Activated CD4-positive, alpha-beta memory T cell treated with anti-CD3 and anti-CD28 coated beads, Interleukin-2, amount 10 ng/mL, durations not matched to agents 7 days and 5 days (primary cell): ENCODE measurements around the gene AP3S1. TPM values are rescaled to one million over a fixed set of nuclear protein-coding genes. Genes with fewer than 3 reads are reported as not detected.
"Not testable (repeated sequence)": the region's sequence is repeated elsewhere in the genome, so short reads cannot be mapped to it uniquely, and the experiment has no call there.

Experiments used
- CTCF ChIA-PET: fragments of 350-600 bp; sonication (Branson Sonifier 250); formaldehyde crosslinking; loops from one replicate; lab custom pipeline; 2021; ENCODE audit warnings: antibody characterized with exemption, inconsistent platforms; lab: Charles Lee
- POLR2A ChIA-PET: fragments of 350-600 bp; sonication (Branson Sonifier 250); formaldehyde crosslinking; loops from one replicate; lab custom pipeline; 2021; ENCODE audit warnings: antibody characterized with exemption; lab: Charles Lee
- DNase-seq: peaks from one replicate; pipeline ENCODE4 v3.0.0-alpha.2; 2020
- H3K27ac Mint-ChIP-seq: one replicate; pipeline ENCODE4 v1.8.0; 2021; ENCODE audit warnings: mild to moderate bottlenecking, mixed read lengths
- H3K27me3 Mint-ChIP-seq: one replicate; pipeline ENCODE4 v1.8.0; 2021; ENCODE audit warnings: mixed read lengths
- H3K36me3 Mint-ChIP-seq: one replicate; pipeline ENCODE4 v1.8.0; 2021; ENCODE audit warnings: low read depth, mixed read lengths
- H3K4me1 Mint-ChIP-seq: one replicate; pipeline ENCODE4 v1.8.0; 2021; ENCODE audit warnings: mixed read lengths
- H3K4me3 Mint-ChIP-seq: one replicate; pipeline ENCODE4 v1.8.0; 2021; ENCODE audit warnings: mild to moderate bottlenecking, mixed read lengths
- H3K9me3 Mint-ChIP-seq: one replicate; pipeline ENCODE4 v1.8.0; 2021; ENCODE audit warnings: mixed read lengths
- total RNA-seq, 2 experiments: library from RNA; stranded (reverse); gene quantifications; one replicate each; pipeline ENCODE4 v1.2.3, GENCODE V29; 2021

AP3S1 gene
- total RNA-seq, 2 experiments from 2014 or later, result 73.5 to 87.0 TPM

DNA sequence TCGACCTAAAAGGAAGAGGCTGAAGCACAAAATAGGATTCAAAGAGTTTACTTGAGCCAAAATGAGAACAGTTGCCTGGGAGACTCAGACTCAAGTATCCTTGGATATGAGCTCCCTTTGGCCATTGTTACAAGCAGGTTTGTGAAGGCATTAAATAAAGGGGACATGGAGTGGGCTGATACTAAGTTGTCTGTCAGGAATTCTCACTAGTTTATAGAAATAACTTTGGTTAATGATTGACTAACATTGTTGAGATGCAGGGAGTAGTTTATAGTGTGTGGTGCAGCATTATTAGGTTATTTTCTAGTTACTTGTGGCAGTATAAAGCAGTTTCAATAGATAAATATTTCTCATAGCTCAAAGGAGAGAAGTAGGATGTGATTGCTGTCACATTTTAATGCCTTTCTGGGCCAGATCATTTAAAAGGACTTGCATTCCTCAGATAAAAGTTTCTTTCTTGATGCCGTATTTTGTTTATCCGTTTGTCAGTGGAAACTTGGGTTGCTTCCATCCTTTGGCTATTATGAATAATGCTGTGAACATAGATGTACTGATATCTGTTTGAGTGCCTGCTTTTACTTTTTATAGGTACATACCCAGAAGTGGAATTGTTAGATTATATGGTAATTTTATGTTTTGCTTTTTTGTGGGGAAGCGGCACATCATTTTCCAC is 9.1 kb downstream of the AP3S1 start:
- H3K4me3 Mint-ChIP-seq, result no peak overlapping the region
- ChIA-PET CTCF (no interaction called here), POLR2A (interaction anchor here (2.1 kb wide), 1 partner anchor 10 kb away, joined by 8 read pairs; the partner anchor contains the start of genes AP3S1 and ATG12)
- no peaks in the 10 kb centered on the region for H3K27me3 Mint-ChIP-seq
- H3K27ac Mint-ChIP-seq, result no peak overlapping the region
- peaks cover 12% of the 10 kb centered on the region for H3K36me3 Mint-ChIP-seq
- no peak for DNase-seq
- no peaks in the 10 kb centered on the region for H3K4me1 Mint-ChIP-seq
- H3K9me3 Mint-ChIP-seq, result peaks cover 12% of the 10 kb centered on the region

DNA sequence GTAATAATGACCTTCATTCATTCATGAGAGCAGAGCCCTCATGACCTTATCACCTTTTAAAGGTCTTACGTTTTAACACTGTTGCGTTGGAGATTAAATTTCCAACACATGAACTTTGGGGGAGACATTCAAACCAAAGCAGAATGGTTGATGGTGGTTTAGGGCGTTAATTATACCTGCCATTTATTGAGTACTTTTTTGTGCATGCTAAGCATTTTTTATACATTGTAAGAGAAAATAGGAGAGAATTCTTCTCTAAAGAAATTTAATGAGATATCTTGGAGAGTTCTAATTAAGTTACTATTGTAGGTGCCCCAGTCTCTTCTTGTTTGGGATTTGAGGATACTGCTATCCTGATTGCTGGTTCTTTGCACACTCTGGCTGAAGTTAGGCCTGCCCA is 12.4 kb downstream of the AP3S1 start:
- POLR2A ChIA-PET, result no interaction called here
- no peak overlapping the region for H3K27ac Mint-ChIP-seq
- H3K4me3 Mint-ChIP-seq, result no peak overlapping the region
- peaks cover 12% of the 10 kb centered on the region for H3K9me3 Mint-ChIP-seq
- H3K27me3 Mint-ChIP-seq, result no peaks in the 10 kb centered on the region
- H3K4me1 Mint-ChIP-seq, result peaks cover 13% of the 10 kb centered on the region
- no peak for DNase-seq
- H3K36me3 Mint-ChIP-seq, result peaks cover 12% of the 10 kb centered on the region
- CTCF ChIA-PET, result no interaction called here

DNA sequence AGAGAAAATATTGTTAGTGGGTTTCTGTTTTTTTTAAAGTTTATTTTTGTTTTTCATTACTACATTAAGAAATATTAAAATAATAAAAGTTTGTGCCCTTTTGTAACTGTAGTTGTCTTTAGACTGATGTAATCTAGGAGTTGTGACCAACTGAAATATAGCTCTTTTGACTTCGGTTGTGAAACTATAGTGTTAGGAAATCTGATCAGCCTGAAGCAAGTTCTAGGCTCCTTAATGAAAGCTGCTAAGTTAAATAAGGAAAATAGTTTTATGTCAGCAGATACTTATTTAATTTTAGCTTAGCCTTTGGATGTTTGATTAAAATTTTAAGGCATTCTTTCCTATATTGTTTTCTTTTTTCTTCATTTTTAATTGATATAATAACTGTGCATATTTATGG is 14.2 kb downstream of the AP3S1 start:
- ChIA-PET CTCF (interaction anchor here (1.1 kb wide), 1 partner anchor 10 kb away, joined by 3 read pairs; no protein-coding TSS in a partner anchor), POLR2A (interaction anchor here (1.0 kb wide), 1 partner anchor 13 kb away, joined by 4 read pairs; no protein-coding TSS in a partner anchor)
- DNase-seq, result no peak
- Mint-ChIP-seq H3K27me3 (no peaks in the 10 kb centered on the region), H3K4me3 (no peak overlapping the region), H3K27ac (no peak overlapping the region), H3K4me1 (peaks cover 13% of the 10 kb centered on the region), H3K9me3 (peaks cover 12% of the 10 kb centered on the region), H3K36me3 (peaks cover 12% of the 10 kb centered on the region)

DNA sequence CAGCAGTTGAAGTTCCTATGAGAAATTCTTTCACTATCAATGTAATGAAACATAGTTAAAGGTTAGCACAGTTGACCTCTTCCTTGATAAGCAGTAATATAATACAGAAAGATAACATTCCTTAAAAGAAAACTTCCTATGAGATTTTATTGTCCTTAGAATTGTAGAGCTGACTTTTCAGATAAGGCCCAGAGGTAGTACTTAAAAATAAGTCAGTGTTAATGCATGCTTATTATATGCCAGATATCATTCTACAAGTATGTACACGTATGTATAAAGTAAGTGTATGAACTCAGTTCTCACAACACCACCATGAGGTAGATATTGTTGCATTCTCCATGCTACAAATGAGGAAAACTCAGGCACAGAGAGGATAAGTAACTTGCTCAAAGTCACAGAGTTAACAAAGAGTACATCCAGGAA is 15.3 kb downstream of the AP3S1 start:
- CTCF ChIA-PET, result no interaction called here
- peaks cover 15% of the 10 kb centered on the region for H3K36me3 Mint-ChIP-seq
- H3K27me3 Mint-ChIP-seq, result no peaks in the 10 kb centered on the region
- no peak overlapping the region for H3K27ac Mint-ChIP-seq
- DNase-seq, result no peak
- peaks cover 13% of the 10 kb centered on the region for H3K4me1 Mint-ChIP-seq
- POLR2A ChIA-PET, result no interaction called here
- no peak overlapping the region for H3K4me3 Mint-ChIP-seq
- peaks cover 14% of the 10 kb centered on the region for H3K9me3 Mint-ChIP-seq

DNA sequence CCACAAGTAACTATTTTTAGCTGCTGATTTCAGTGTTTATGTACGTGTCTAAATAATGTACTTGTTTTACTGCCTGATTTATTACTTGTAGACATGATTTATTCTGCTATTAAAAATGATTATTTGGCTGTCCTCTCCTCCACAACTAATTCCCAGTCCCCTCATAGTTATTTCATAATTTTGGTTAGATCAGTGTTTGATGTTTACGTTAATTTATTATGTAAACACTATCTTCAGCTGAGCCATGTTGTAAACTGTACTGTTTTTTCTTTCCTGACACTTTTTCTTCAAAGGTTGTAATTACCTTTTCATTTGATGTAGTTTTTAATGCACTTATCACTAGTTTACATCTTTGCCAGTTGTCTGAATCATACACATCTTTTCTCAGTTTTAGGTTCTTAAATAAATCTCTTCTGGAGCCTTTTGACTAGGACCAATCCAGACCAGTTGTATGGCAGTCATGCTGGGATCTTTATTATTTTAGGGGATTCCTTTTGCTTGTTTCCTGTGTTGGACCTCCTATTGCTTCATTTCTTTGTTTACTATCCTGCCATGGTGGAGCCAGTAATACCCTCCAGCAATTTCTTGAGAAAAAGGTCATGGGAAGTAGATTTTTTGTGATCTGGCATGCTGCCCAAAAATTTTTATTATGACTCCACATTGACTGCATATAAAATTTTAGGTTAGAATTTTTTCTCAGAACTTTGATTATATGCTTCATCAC is 16.1 kb downstream of the AP3S1 start:
- Mint-ChIP-seq H3K27ac (no peak overlapping the region), H3K9me3 (peaks cover 17% of the 10 kb centered on the region), H3K4me3 (no peak overlapping the region), H3K36me3 (peaks cover 15% of the 10 kb centered on the region), H3K27me3 (no peaks in the 10 kb centered on the region), H3K4me1 (peaks cover 13% of the 10 kb centered on the region)
- ChIA-PET POLR2A (no interaction called here), CTCF (no interaction called here)
- no peak for DNase-seq

DNA sequence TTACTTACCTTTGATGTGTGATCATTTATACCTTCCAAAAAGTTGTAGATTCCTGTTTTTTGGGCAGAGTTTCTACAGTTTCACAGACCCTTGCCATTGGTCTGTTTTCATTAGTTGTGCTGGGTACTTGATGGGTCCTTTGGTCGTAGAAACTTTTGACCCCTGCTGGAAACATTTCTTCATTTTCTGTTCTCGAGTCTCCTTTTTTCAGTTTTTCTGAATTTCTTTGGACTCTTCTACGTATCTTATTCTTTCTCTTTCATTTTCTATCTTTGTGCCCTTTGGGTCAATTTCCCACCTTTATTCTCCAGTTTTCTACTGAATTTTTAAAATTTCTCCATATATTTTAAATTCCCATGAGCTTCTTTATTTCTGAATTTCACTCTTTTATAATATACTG is 16.7 kb downstream of the AP3S1 start:
- DNase-seq, result no peak
- peaks cover 11% of the 10 kb centered on the region for H3K36me3 Mint-ChIP-seq
- ChIA-PET POLR2A (no interaction called here), CTCF (no interaction called here)
- H3K4me1 Mint-ChIP-seq, result peaks cover 13% of the 10 kb centered on the region
- H3K27ac Mint-ChIP-seq, result no peak overlapping the region
- H3K27me3 Mint-ChIP-seq, result no peaks in the 10 kb centered on the region
- H3K9me3 Mint-ChIP-seq, result peaks cover 13% of the 10 kb centered on the region
- H3K4me3 Mint-ChIP-seq, result peak overlapping the region; percentile 21

DNA sequence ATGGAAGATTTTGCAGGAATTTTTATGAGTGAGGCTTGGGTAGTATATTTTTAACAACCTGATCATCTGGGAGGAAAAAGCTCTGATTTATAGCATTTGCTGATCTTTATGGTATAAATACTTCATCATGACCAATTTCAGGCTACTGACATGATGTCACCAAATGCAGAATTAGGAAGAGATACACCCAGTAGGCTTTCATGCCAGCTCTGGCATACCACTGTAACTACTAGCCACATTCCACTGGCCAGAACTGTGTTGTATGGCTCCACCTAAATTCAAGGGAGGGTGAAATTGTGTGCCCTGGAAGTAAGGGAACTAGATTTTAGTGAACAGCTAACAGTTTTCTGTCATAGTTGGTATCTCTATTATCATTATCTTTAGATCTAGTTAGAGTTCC is 17.6 kb downstream of the AP3S1 start:
- ChIA-PET POLR2A (interaction anchor here (0.9 kb wide), 1 partner anchor 20 kb away, joined by 3 read pairs; no protein-coding TSS in a partner anchor), CTCF (no interaction called here)
- H3K4me1 Mint-ChIP-seq, result peaks cover 13% of the 10 kb centered on the region
- peaks cover 5% of the 10 kb centered on the region for H3K9me3 Mint-ChIP-seq
- no peak for DNase-seq
- H3K27me3 Mint-ChIP-seq, result no peaks in the 10 kb centered on the region
- peaks cover 3% of the 10 kb centered on the region for H3K36me3 Mint-ChIP-seq
- no peak overlapping the region for H3K4me3 Mint-ChIP-seq
- no peak overlapping the region for H3K27ac Mint-ChIP-seq

DNA sequence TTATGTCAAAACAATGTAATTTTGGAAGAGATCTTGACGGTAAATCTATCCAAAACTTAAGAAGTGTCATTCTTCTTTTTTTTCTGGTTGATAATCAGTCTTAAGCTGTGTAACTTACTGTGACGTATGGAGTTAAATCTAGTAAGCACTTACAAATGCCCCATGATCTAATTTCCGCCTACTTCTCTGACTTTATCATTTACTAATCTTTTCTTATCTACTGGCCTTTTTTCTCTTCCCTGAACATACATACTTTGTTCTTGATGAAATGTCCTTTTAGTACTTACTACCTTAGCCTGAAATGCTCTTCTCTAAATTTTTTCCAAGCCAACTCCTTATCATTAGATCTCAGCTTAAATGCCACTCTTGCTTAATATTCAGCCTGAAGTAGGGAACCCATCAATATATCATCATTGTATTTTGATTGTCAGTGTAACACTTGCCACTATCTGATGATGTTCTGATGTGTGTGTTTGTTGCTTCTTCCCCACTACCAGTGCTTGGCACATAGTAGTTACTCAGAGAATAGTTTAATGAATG is 27.6 kb downstream of the AP3S1 start:
- peaks cover 21% of the 10 kb centered on the region for H3K36me3 Mint-ChIP-seq
- H3K27ac Mint-ChIP-seq, result no peak overlapping the region
- no peaks in the 10 kb centered on the region for H3K4me1 Mint-ChIP-seq
- no peaks in the 10 kb centered on the region for H3K9me3 Mint-ChIP-seq
- no peak overlapping the region for H3K4me3 Mint-ChIP-seq
- POLR2A ChIA-PET, result no interaction called here
- no peaks in the 10 kb centered on the region for H3K27me3 Mint-ChIP-seq
- CTCF ChIA-PET, result no interaction called here
- DNase-seq, result no peak

DNA sequence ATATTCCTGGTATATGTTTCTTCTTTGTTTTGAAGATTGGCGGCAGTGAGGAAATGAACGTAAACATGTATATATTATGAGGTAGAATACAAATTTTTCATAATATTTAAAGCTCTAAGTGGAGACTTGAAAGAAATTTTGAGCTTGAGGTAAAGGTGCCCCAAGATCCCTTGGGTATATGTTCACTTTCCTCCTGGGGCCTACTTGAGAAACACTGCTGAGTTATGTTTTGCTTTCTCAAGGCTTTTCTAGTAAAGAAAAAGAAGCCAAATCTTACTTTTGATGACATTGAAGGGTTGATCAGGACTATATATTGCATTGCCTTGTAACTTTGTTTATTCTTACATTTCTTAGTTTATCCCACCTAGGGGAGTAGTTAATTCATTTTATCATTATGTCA is 30.7 kb downstream of the AP3S1 start:
- CTCF ChIA-PET, result no interaction called here
- POLR2A ChIA-PET, result no interaction called here
- peaks cover 24% of the 10 kb centered on the region for H3K36me3 Mint-ChIP-seq
- H3K4me3 Mint-ChIP-seq, result no peak overlapping the region
- no peaks in the 10 kb centered on the region for H3K4me1 Mint-ChIP-seq
- H3K27me3 Mint-ChIP-seq, result no peaks in the 10 kb centered on the region
- no peak overlapping the region for H3K27ac Mint-ChIP-seq
- DNase-seq, result no peak
- H3K9me3 Mint-ChIP-seq, result peaks cover 2% of the 10 kb centered on the region

DNA sequence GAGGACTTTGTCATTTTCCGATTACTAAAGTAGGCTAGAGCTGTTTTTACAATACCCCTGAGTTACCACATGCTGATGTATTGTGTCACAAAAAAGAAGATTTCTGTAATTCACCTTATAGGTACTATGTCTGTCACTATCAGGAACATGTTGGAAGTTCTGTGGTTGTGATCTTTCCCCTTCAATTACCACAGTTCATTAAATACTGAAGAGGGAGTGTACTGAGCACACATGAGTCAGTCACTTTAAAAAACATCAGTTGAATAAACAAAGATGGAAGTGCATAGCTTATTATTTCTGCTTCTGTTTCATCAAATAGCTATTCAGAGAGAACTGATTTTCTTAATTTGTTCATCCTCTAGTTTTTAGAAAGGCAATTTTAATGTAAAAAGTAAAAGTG is 31.7 kb downstream of the AP3S1 start:
- H3K27me3 Mint-ChIP-seq, result no peaks in the 10 kb centered on the region
- POLR2A ChIA-PET, result no interaction called here
- CTCF ChIA-PET, result no interaction called here
- H3K27ac Mint-ChIP-seq, result no peak overlapping the region
- DNase-seq, result no peak
- no peak overlapping the region for H3K4me3 Mint-ChIP-seq
- H3K9me3 Mint-ChIP-seq, result peaks cover 2% of the 10 kb centered on the region
- no peaks in the 10 kb centered on the region for H3K4me1 Mint-ChIP-seq
- peaks cover 28% of the 10 kb centered on the region for H3K36me3 Mint-ChIP-seq

DNA sequence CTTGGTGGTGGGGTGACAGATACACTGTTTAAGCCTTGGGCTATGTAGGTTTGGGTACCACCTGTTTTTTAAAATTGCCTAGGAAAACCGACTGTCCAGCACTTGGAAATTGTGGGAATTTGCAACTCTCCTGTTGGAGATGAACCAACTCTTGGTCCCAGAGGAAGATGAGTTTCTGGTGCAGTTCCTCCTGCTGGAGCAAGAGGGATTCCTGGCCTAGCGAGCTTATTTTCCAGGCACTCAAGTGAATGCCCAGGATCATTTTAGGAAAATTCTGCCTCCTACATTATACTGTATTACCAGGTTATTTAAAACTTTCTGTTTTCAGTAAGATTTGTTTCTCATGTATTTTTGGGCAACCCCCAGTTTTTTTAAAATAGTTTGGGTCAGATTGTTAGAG is 33.7 kb downstream of the AP3S1 start:
- POLR2A ChIA-PET, result no interaction called here
- Mint-ChIP-seq H3K27ac (no peak overlapping the region), H3K4me3 (no peak overlapping the region), H3K36me3 (peaks cover 37% of the 10 kb centered on the region), H3K9me3 (peaks cover 2% of the 10 kb centered on the region), H3K4me1 (no peaks in the 10 kb centered on the region), H3K27me3 (no peaks in the 10 kb centered on the region)
- CTCF ChIA-PET, result no interaction called here
- no peak for DNase-seq

DNA sequence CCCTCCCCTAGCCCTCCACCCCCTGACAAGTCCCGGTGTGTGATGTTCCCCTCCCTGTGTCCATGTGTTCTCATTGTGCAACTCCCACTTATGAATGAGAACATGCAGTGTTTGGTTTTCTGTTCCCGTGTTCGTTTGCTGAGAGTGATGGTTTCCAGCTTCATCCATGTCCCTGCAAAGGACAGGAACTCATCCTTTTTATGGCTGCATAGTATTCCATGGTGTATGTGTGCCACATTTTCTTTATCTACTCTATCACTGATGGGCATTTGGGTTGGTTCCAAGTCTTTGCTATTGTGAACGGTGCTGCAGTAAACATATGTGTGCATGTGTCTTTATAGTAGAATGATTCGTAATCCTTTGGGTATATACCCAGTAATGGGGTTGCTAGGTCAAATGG is 35.6 kb downstream of the AP3S1 start:
- CTCF ChIA-PET, POLR2A ChIA-PET, H3K9me3 Mint-ChIP-seq, H3K4me1 Mint-ChIP-seq, H3K4me3 Mint-ChIP-seq, H3K27me3 Mint-ChIP-seq, DNase-seq, H3K27ac Mint-ChIP-seq: not testable (repeated sequence)
- peaks cover 40% of the 10 kb centered on the region for H3K36me3 Mint-ChIP-seq

DNA sequence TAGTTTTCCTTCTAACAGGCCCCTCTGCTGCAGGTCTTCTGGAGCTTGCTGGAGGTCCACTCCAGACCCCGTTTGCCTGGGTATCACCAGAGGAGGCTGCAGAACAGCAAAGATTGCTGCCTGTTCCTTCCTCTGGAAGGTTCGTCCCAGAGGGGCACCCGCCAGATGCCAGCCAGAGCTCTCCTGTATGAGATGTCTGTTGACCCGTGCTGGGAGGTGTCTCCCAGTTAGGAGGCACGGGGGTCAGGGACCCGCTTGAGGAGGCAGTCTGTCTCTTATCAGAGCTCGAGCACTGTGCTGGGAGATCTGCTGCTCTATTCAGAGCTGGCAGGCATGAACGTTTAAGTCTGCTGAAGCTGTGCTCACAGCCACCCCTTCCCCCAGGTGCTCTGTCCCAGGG is 40.7 kb downstream of the AP3S1 start:
- H3K27me3 Mint-ChIP-seq, DNase-seq, H3K27ac Mint-ChIP-seq, CTCF ChIA-PET, H3K4me1 Mint-ChIP-seq, H3K4me3 Mint-ChIP-seq, H3K9me3 Mint-ChIP-seq, POLR2A ChIA-PET: not testable (repeated sequence)
- peaks cover 35% of the 10 kb centered on the region for H3K36me3 Mint-ChIP-seq
